LoVo (cell line): ENCODE measurements around the gene AIF1L.
"Not testable (repeated sequence)": the region's sequence is repeated elsewhere in the genome, so short reads cannot be mapped to it uniquely, and the experiment has no call there.

Experiments
- DNase-seq: peaks from one replicate; pipeline ENCODE4 v3.0.0-alpha.2; 2016; ENCODE audit warnings: low spot score

Gene AIF1L

DNA sequence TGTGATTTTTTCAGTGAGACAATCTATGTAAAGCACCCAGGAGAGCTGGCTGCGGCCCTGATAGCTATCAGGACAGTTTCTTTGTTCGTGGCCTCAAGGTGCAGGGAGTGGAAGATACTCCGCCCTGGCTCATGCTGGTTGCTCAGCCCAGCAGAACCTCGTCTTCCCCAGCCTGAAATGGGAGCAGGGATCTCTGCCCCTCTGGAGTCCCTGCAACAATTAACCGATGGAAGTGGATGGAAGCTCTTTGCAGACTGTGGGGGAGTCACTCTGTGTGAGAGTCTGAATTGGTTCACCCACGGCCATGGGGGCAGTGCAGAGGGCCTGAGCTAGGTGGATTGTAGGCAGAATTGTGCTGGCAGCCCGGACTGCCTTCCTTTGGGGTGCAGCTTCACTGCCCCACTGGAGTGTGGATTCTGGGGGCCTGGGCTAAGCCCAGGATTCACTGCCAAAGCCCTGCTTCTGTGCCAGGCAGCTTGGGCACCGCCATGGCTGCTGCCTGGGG lies 2.8 kb downstream of the AIF1L start:
- DNase-seq: no peak

DNA sequence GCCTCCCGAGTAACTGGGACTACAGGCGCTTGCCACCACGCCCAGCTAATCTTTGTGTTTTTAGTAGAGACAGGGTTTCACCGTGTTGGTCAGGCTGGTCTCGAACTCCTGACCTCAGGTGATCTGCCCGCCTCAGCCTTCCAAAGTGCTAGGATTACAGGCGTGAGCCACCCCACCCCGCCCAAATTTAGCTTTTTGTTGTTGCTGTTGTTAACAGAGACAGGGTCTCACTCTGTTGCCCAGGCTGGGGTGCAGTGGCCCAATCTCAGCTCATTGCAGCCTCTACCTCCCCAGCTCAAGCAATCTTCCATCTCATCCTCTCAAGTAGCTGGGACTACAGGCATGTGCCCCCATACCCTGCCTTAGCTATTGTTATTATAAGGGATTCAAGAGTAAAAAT lies 3.5 kb downstream of the AIF1L start:
- not testable (repeated sequence) for DNase-seq

DNA sequence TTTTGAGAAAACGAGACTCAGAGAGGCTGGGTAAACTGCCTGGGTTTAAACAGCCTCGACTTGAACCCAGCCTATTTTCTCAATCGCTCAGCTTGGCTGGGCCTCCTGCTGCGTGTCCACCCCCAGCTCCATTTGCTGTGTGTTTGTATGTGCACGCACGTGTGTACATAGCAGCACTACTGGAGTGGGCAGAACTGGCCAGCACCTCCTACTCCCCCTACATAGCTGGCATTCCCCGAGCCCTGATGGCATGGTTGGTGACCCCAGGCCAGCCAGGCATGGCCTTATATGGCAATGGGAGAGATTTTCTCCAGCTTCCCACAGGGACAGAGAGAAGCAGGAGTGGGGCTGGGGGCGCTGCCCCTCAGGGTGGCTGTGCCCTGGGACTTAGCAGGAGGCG lies 4.1 kb downstream of the AIF1L start:
- DNase-seq: no peak

DNA sequence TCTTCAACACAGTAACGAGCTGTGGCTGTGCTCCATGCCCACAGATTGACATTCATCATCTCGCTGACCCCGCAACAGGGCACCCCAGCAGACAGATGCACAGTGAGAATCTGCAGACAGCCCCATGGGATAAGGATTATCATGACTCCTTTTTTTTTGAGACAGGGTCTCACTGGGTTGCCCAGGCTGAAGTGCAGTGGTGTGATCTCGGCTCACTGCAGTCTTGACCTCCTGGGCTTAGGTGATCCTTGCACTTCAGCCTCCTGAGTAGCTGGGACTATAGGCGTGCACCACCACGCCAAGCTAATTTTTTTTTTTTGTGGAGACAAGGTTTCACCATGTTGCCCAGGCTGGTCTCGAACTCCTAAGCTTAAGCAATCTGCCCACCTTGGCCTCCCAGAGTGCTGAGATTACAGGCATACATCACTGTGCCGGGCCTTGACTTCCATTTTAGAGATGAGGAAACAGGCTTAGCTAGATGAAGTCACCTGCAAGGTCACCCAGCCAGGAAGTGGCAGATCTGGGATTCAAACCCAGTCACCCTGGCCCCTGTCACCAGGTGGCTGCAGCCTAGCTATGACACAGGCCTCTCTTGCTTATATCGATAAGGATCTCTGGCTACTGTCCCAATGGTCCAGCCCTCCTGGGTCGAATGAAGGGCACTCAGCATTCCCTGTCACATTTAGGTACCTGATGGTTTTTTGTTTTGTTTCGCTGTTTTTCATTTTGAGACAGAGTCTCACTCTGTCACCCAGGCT lies 5.1 kb downstream of the AIF1L start:
- DNase-seq: no peak

DNA sequence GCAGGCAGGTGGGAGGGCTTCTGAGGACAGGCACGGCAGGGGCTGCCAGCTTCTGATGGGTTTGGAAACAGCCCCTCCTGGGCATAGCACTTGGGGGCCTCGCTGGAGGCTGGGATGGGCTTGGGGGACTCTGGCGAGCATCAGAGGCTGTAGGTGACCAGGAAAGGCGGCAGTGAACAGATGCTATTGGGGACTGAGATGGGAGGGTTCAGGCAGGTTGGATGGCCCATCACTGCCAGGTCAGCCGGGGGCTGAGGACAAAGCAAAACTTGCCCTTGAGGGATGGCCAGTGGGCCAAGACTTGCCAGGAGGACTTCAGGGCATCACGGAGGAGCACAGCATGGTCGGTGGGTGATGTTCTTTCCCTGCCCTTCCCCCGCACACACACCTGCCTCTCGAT lies 6.7 kb downstream of the AIF1L start:
- no peak for DNase-seq

DNA sequence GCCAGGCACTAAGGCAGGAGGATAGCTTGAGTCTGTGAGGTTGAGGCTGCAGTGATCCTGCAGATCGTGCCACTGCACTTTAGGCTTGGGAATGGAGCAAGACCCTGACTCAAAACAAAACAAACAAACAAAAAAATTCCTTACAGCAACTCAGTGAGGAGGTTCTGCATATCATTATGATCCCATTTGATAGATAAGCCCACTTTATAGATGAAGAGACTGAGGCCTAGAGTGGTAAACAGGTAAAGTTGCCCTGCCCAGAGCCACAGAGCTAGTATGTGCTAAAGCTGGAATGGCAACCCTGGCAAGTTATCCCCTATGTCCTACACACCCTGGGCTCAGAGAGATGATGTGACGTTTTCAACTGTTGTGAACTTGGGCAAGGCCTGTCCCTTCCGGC lies 7.2 kb downstream of the AIF1L start:
- DNase-seq: no peak

DNA sequence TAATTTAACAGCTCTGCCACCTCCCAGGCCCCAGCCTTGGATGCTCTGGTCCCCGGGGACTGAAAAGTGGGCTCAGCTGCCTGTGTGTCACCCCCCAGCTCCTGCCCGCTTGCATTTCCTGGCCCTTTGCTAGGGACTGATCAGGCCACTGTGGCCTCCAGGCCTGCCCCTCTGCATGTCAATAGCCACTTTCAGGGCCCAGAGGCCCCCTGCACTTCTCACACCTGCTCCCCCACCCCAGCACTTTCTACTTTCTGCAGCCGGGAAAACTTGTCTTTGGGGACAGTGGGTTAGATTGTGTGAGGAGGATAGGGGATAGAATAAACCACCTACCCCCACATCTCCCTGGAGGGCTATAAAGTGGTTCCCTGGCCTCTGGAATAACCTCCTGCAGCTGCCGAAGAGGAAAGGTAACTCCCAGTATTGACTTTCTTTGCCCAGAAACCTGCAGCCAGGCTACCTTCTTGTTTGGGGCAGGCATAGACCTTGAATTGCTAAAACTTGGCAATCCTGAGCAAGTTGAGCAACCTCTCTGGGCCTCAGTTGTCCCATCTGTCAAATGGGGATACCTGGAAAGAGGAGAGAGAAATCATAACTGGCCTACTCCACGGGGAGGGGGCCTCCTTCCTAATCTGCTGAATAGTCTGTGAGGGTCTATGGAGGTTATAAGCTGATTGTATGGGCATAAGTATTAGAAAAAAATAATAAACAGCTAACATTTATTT lies 7.8 kb downstream of the AIF1L start:
- no peak for DNase-seq

DNA sequence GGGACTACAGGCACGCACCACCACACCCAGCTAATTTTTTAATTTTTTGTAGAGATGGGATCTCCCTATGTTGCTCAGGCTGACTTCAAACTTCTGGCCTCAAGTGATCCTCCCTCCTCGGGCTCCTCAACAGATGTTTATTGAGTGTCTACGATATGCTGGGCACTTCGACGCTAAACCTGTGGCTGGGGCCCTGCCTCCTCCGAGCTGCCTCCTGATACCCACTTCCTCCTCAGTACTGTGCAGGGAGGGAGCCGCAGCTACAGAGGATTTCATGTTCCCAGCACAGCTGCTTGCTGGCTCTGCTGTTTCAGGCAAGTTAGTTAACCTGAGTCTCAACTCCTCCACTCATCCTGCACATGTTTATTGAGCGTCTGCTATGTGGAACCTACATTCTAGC lies 9.6 kb downstream of the AIF1L start:
- DNase-seq: no peak

DNA sequence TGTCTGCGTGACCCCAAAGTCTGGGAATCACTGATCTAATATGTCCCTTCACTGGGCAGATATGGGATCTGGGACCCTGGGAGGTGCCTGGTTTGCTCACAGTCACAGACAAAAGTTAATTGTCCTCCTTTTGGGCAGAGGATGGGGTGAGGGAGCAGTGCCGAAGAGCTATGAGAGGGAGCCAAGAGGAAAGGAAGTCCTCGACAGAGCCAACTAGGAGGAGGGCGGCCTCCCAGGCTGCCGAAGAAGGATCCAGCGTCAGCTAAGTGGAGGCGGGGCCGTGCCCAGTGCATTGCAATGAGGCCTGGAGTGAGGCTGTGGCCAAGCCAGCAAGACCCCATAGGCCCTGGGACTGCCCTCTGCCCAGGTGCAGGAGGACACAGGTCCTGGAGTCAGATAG lies 11.4 kb downstream of the AIF1L start:
- no peak for DNase-seq

DNA sequence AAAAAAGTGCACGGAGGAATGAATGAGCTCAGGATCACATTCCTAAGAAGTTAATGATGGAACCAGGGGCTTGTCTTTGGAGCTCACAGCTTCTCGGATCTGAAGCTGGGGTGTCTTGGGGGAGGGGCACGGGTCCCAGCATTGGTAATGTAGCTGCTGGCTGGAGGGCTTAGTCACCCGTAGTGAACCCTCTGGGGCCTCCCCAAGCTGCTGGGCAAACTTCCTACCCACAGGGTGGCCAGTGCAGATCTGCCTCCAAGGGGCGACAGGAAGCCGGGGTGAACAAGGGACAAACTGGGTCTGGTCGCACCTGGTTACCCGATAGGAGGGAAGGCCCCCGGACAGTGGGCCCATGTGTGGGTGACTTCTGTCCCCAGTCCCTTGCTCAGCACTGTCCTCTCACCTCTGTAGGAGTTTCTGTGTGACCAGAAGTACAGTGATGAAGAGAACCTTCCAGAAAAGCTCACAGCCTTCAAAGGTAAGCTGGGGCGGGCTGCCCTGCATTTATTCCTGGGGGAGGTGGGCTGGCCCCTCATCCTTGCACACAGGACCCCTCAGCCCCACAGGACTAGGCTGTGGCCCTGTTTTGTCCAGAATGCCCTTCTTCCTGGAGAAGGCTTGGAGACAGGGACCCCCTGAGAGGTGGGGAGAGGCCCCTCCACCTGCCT lies 15.0 kb downstream of the AIF1L start:
- no peak for DNase-seq

DNA sequence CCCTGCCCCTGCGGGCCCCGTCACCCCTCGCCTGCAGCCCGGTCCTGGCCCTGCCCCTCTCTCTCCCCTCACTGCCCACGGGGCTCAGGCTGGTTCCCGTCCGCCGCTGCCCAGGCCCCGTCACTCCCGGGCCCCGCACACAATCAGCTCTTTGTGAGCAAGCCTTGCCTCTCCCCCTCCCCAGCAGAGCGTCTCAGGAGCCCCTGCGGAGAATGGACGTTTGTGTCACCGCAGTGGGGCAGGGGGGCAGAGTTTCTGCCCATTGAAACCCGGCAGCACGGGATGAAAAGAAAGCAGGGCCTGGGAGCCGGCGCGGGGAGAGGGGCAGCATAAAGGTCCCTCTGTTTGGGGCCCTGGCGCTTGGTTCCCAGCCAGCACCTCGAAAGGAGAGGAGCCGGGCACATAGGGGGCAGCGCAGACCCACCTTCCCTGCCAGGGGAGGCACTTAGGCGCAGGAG lies 15.6 kb downstream of the AIF1L start:
- DNase-seq: no peak

DNA sequence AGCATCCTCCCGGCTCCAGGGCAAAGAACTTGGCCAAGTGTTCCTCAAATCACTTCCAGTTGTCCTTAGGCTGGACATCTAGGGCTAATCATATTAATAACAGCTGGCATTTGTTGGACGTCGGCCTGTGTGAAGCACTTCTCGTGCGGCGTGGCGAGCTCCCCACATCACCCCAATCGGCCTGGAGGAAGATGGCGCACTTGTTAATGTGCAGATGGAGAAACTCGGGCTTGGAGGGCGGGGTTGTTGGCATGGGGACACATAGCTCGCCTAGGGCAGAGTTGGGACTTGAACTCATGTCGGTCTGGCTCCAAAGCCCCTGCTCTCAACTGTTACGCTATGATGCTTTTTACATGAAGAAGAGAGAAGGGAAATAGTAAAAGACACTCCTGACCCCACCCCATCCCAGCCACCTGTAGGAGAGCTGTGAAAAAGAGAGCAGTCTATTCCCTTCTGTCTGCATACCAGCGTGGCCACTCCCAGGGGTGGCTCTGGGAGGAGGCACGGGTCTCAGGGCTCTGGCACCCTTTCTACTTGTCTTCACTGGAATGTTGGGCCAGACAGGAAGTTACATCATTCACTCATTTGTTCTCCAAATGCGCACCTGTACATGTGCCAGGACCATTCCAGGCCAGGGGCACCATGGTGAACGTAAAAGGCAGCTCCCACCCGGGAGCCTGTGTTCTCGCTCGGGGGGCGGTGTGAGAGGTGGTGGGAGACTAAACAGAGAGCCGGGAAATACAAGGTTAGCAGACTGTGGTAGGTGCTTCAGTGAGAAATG lies 16.2 kb downstream of the AIF1L start:
- DNase-seq: no peak

DNA sequence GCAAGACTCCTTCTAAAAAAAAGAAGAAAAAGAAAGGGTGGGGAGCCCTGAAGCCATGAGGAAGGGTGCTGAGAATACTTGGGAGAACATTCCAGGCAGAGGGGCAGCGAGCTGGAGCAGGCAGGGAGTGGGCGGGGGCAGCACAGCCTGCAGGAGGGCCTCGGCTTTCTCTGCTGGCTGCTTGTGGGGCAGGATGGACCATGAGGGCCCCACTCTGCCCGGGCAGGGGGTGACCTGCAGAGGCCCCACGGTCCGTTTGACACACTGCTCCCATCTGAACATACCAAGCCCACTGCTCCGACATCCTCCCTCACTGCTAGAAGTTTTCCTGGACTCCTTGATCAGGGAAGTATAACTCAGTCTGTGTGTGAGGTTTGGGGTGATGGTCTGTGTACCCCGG lies 17.3 kb downstream of the AIF1L start:
- DNase-seq: no peak

DNA sequence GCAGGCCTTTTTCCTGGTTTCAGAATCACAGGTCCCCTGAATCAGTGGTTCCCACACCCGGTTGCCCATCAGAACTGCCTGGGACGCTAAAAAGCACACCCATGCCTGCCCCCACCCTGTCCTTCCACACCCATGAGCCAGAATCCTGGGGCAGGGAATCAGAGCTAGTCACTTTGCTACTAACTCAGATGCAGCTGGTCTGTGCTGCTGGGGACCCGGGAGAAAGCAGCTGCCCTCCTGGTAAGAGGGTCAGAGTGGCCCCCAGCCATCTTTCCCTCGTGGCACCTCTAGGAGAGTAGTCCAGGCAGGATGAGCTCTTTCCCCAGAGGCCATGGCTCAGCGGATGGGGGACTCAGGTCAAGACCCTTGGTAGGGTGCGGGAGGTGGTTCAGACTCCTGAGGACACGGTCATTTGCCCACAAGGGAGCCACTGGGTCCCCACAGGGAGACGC lies 17.8 kb downstream of the AIF1L start:
- no peak for DNase-seq

DNA sequence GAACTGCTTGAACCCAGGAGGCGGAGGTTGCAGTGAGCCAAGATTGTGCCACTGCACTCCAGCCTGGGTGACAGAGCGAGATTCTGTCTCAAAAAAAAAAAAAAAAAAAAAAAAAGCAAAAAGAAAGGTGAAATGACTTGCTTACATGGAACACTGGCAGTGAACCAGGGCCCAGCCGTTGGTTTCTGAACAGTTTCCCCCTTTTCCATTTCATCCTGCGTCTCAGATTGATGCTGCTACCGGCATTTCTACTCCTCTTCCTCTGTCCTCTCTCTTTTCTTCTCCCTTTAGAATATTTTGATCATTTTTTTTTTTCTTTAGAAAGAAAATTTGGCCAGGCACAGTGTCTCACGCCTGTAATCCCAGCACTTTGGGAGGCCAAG lies 19.0 kb downstream of the AIF1L start:
- DNase-seq: not testable (repeated sequence)

DNA sequence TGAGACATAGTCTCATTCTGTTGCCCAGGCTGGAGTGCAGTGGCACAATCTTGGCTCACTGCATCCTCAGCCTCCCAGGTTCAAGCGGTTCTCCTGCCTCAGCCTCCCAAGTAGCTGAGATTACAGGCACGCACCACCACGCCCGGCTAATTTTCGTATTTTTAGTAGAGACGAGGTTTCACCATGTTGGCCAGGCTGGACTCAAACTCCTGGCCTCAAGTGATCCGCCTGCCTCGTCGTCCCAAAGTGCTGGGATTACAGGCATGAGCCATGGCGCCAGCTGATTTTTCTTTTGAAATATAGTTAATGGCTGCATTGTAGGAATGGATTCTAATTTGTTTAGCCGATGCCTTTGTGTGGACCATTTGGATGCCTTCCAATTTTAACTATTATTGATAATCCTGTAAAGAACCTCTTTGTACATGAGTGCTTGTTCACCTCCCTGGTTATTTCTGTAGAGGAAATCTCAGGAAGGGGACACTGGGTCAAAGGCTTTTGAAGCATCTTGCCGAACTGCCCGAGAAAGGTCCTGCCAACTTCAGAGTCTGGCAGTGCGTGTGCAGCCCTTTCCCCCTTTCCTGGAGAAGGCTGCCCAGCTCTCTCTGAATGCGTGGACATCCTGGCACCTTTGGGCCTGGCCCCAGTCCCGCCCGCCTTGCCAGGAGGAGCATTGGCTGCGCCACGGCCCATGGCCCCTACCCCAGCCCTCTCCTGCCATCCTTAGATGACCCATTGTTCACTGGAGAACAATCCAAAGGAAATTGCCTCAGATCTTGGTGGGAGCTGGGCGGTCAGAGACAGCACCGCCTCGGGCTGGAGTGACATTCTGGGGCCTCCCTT lies 20.2 kb downstream of the AIF1L start:
- no peak for DNase-seq

DNA sequence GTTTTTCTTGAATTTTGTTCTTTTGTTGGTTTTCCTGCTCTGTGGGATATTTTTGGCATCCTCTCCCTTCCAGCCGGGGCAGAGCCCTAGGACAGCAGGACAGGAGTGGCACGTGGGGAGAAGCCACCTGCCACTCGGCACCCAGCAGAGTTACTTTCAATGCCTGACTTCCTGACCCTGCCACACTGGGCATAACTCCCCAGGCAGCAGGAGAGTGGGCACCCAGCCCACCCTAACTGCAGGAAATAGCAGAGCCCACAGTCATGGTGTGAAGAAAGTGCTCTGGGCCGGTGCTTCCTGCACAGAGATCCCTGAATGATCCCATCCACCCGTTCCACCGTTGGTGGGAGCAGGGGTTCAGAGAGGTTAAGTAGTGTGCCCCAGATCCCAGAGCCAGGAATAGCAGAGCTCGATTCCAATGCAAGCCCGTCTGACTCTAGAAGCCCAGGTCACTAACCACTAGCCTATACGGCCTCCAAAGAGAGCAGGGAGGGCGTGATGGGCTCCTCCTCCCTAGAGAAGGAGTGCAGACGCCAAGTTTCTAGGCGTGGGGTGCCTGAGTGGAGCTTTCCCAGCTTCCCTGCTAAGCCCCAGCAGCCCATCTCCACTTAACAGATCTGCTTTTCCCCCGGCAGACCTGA lies 20.9 kb downstream of the AIF1L start:
- DNase-seq: no peak

DNA sequence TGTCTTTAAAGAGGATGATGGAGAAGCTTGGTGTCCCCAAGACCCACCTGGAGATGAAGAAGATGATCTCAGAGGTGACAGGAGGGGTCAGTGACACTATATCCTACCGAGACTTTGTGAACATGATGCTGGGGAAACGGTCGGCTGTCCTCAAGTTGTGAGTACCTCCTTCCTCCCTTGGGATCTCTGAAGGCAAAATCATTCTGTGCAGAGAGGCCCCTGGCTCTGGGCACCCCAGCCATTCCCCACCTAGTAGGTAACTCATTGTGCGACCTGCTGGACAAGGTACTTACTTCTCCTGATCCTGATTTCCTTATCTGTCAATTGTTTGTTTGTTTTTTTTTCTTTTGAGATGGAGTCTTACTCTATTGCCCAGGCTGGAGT lies 21.4 kb downstream of the AIF1L start:
- no peak for DNase-seq

DNA sequence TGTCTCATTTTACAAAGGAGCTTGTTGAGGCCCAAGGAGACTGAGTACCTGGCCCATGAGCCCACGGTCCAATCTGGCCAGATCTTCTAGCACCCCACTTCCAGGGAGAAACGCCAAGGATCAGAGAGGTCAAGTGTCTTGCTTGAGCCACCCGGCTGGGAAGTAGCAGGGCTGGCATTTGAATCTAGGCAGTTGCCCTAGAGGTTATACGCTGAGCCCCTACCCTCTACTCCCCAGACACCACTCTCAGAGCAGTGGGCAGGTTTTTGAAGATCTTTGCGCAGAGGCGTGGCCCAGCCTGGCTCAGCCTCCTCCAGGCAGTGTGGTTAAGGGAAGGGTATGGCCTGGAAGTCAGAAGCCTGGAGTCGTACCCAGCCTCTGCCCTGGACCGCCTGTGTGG lies 23.3 kb downstream of the AIF1L start:
- no peak for DNase-seq

DNA sequence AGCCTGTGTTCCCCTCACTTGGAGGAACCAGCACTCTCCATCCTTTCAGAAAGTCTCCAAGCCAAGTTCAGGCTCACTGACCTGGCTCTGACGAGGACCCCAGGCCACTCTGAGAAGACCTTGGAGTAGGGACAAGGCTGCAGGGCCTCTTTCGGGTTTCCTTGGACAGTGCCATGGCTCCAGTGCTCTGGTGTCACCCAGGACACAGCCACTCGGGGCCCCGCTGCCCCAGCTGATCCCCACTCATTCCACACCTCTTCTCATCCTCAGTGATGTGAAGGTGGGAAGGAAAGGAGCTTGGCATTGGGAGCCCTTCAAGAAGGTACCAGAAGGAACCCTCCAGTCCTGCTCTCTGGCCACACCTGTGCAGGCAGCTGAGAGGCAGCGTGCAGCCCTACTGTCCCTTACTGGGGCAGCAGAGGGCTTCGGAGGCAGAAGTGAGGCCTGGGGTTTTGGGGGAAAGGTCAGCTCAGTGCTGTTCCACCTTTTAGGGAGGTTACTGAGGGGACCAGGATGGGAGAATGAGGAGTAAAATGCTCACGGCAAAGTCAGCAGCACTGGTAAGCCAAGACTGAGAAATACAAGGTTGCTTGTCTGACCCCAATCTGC lies 24.4 kb downstream of the AIF1L start:
- no peak for DNase-seq
